HepG2 (cell line): ENCODE measurements around the gene PPP1R1A. TPM values are rescaled to one million over a fixed set of nuclear protein-coding genes. Genes with fewer than 3 reads are reported as not detected.

Source experiments
- ATAC-seq: fragments of 200-7000 bp; cut with Tn5 transposase; 3 replicates; pipeline ENCODE4 v1.9.1; 2020; ENCODE audit warnings: mild to moderate bottlenecking, moderate library complexity
- BruUV-seq: library from RNA; stranded (reverse); fragments of 400-500 nt; replicated peaks from 2 replicates; lab custom pipeline; 2021; lab: Mats Ljungman, UMichigan
- CTCF ChIA-PET: fragments of 300-600 bp; formaldehyde crosslinking; extraction: SDS; loops from one replicate; lab custom pipeline; 2021; ENCODE audit warnings: low total read pairs, inconsistent platforms, low intra/inter-chr PET ratio; lab: Yijun Ruan, JAX
- POLR2A ChIA-PET: fragments of 350-600 bp; sonication (Branson Sonifier 250); formaldehyde crosslinking; loops from one replicate; lab custom pipeline; 2020; ENCODE audit warnings: antibody characterized with exemption, inconsistent platforms; lab: Yijun Ruan, JAX
- DNase-seq: peaks from one replicate; pipeline ENCODE4 v3.0.0-alpha.2; 2015; ENCODE audit warnings: low spot score
- FAIRE-seq: peaks from 3 replicates; lab custom pipeline; 2011; peaks lifted over from hg19 to GRCh38; lab: Jason Lieb, UNC
- H2AFZ ChIP-seq: one replicate; pipeline ENCODE4 v1.6.1; 2011; ENCODE audit warnings: low read length, inconsistent platforms
- H3K27ac ChIP-seq: fragments of 300-600 bp; 3 replicates; pipeline ENCODE4 v1.8.0; 2011; ENCODE audit warnings: mixed run types, mild to moderate bottlenecking, mixed read lengths, low read length, inconsistent platforms; ENCODE audit not compliant: insufficient read depth; ENCODE audit errors: extremely low read length
- H3K27me3 ChIP-seq, 2 experiments: fragments of 200-600 bp in 1 of 2; 2 replicates in 1 of 2; 3 replicates in 1 of 2; pipeline versions ENCODE4 v1.6.0 to v1.8.0; 2011; ENCODE audit warnings: low read length in 2 of 2, mild to moderate bottlenecking in 2 of 2, moderate library complexity in 2 of 2, inconsistent platforms in 1 of 2; ENCODE audit not compliant: insufficient read depth in 2 of 2, control insufficient read depth in 1 of 2
- H3K36me3 ChIP-seq, 2 experiments: fragments of 200-600 bp in 1 of 2; replicated peaks in 1 of 2; 2 replicates in 1 of 2; 3 replicates in 1 of 2; pipeline versions ENCODE4 v1.5.1 to v1.8.0; 2011; ENCODE audit warnings: low read length in 2 of 2, inconsistent platforms in 1 of 2; ENCODE audit not compliant: insufficient read depth in 2 of 2, control insufficient read depth in 1 of 2
- H3K4me1 ChIP-seq: 2 replicates; pipeline ENCODE4 v1.5.1; 2012; ENCODE audit warnings: low read length, inconsistent platforms; ENCODE audit not compliant: insufficient read depth
- H3K4me2 ChIP-seq: 2 replicates; pipeline ENCODE4 v1.6.0; 2011; ENCODE audit warnings: low read depth, low read length, inconsistent platforms
- H3K4me3 ChIP-seq, 3 experiments: fragments of 200-600 bp in 1 of 3; sonication (generic), shearing (Covaris generic) in 1 of 3; replicated peaks in 1 of 3; 2 replicates each; pipeline ENCODE4 v1.5.1; 2011 to 2016; ENCODE audit warnings: low read length in 3 of 3, inconsistent platforms in 2 of 3, low read depth in 2 of 3, mild to moderate bottlenecking in 2 of 3, control low read depth in 1 of 3, mixed read lengths in 1 of 3; ENCODE audit not compliant: insufficient read depth in 1 of 3
- H3K79me2 ChIP-seq: one replicate; pipeline ENCODE4 v1.6.1; 2011; ENCODE audit warnings: low read length, inconsistent platforms; ENCODE audit not compliant: insufficient read depth
- H3K9ac ChIP-seq: 2 replicates; pipeline ENCODE4 v1.6.0; 2011; ENCODE audit warnings: mild to moderate bottlenecking, low read depth, low read length, inconsistent platforms; ENCODE audit not compliant: insufficient read depth
- H3K9me3 ChIP-seq: 2 replicates; pipeline ENCODE4 v1.5.1; 2012; ENCODE audit warnings: mild to moderate bottlenecking, low read length
- H4K20me1 ChIP-seq: 2 replicates; pipeline ENCODE4 v1.6.0; 2011; ENCODE audit warnings: inconsistent platforms, mild to moderate bottlenecking, low read length, moderate library complexity; ENCODE audit not compliant: insufficient read depth
- CHCHD3 ChIP-seq: sonication (generic); formaldehyde crosslinking; IDR thresholded peaks from 2 replicates; pipeline ENCODE4 v1.8.0; 2022; ENCODE audit warnings: mild to moderate bottlenecking, missing genetic modification reagents, moderate library complexity
- FOXA1 ChIP-seq, 2 experiments: fragments of 450-650 bp in 1 of 2; sonication (generic) in 1 of 2; formaldehyde crosslinking in 1 of 2; IDR thresholded peaks; 2 replicates each; pipeline versions ENCODE4 v1.4.0 to v1.6.1; 2016 to 2020; ENCODE audit warnings: missing genetic modification reagents in 1 of 2
- KLF6 ChIP-seq: IDR thresholded peaks from 2 replicates; pipeline ENCODE4 v1.8.0; 2016; ENCODE audit warnings: missing biosample characterization, missing genetic modification reagents
- TARDBP ChIP-seq: sonication (generic); formaldehyde crosslinking; IDR thresholded peaks from 2 replicates; pipeline ENCODE4 v1.8.0; 2022; ENCODE audit warnings: mild to moderate bottlenecking, missing genetic modification reagents
- ZBTB37 ChIP-seq: sonication (generic); formaldehyde crosslinking; IDR thresholded peaks from 2 replicates; pipeline ENCODE4 v1.4.0; 2020; ENCODE audit warnings: mild to moderate bottlenecking, missing genetic modification reagents
- ZNF12 ChIP-seq: sonication (generic); formaldehyde crosslinking; IDR thresholded peaks from 2 replicates; pipeline ENCODE4 v1.5.0; 2020; ENCODE audit warnings: missing genetic modification reagents
- ZNF567 ChIP-seq: sonication (generic); formaldehyde crosslinking; IDR thresholded peaks from 2 replicates; pipeline ENCODE4 v1.8.1; 2023; ENCODE audit warnings: mild to moderate bottlenecking, missing genetic modification reagents, borderline replicate concordance
- ZNF770 ChIP-seq: sonication (generic); formaldehyde crosslinking; IDR thresholded peaks from 2 replicates; pipeline ENCODE4 v1.5.0; 2020; ENCODE audit warnings: mild to moderate bottlenecking, missing genetic modification reagents
- in situ Hi-C: cut with HindIII; loops from 2 replicates; pipeline ENCODE4 v1.10.0; 2017; ENCODE audit warnings: low pct_unique_long_range_greater_than_20kb; ENCODE audit not compliant: extremely low pct_ligation_motif_present
- intact Hi-C: fragments of 100-400 bp; cut with micrococcal nuclease; formaldehyde crosslinking; loops from one replicate; pipeline ENCODE4 v1.10.0; 2022; ENCODE audit not compliant: unreplicated experiment
- polyA plus RNA-seq, 8 experiments: library from polyadenylated mRNA; depleted of rRNA in 3 of 8; stranded (reverse) in 7 of 8; unstranded in 1 of 8; fragments of >200 nt; fragmentation: Illumina TruSeq in 4 of 8; extraction: Trizol in 4 of 8; gene quantifications; 2 replicates each; pipeline versions ENCODE4 v1.2.1 to v1.2.3, GENCODE V29; 2011 to 2016; ENCODE audit warnings: low read depth in 4 of 8, missing spikeins in 1 of 8, mixed read lengths in 1 of 8; ENCODE audit not compliant: insufficient read depth in 1 of 8
- total RNA-seq, 5 experiments: library from RNA; depleted of rRNA; stranded (reverse); fragments of >200 nt; fragmentation: Illumina TruSeq; extraction: Trizol; gene quantifications; 2 replicates each; pipeline ENCODE4 v1.2.3, GENCODE V29; 2016; ENCODE audit warnings: low read depth in 1 of 5
- TF ChIP-seq, protein P1 (sequence below): IDR thresholded peaks from 2 replicates; pipeline ENCODE4 v1.4.0; 2020; ENCODE audit warnings: mild to moderate bottlenecking, missing genetic modification reagents

The PPP1R1A gene
- total and polyA plus RNA-seq, 2 of the 13 experiments (the other 11 are each of a cell fraction or from before 2014, with no cell fraction given) = 0.20 TPM; not detected in 1

GRCh38 chr12:54535474-54535873, 53.0 kb downstream of the PPP1R1A start:
- ChIA-PET CTCF (no interaction called here), POLR2A (no interaction called here)
- no peak for ATAC-seq
- no peak for DNase-seq
- H3K9me3 ChIP-seq = no peaks in the 10 kb centered on the region
- no peak overlapping the region for H3K4me3 ChIP-seq
- H3K9ac ChIP-seq = no peak overlapping the region
- in situ Hi-C loops (no loop called here), intact Hi-C loops (no loop called here)
- no peak overlapping the region for H2AFZ ChIP-seq
- H3K27ac ChIP-seq = no peak overlapping the region
- H3K27me3 ChIP-seq = peaks cover 2 to 30% of the 10 kb centered on the region in 2 experiments; a peak in 4 of 5 replicates
- BruUV-seq = no TSS peak
- no peak overlapping the region for H3K4me2 ChIP-seq
- H3K79me2 ChIP-seq = no peaks in the 10 kb centered on the region
- TF ChIP-seq ZNF12 (CRISPR knock-in tag) (no peak), TARDBP (CRISPR knock-in tag) (no peak), FOXA1 (IDR thresholded peaks at IDR 0.05) (no peak), FOXA1 (CRISPR knock-in tag; IDR thresholded peaks at IDR 0.05) (no peak), CHCHD3 (CRISPR knock-in tag) (no peak), ZBTB37 (CRISPR knock-in tag) (no peak), KLF6 (no peak), ZNF770 (no peak), ZNF567 (no peak)
- TF ChIP-seq, protein P1, sequence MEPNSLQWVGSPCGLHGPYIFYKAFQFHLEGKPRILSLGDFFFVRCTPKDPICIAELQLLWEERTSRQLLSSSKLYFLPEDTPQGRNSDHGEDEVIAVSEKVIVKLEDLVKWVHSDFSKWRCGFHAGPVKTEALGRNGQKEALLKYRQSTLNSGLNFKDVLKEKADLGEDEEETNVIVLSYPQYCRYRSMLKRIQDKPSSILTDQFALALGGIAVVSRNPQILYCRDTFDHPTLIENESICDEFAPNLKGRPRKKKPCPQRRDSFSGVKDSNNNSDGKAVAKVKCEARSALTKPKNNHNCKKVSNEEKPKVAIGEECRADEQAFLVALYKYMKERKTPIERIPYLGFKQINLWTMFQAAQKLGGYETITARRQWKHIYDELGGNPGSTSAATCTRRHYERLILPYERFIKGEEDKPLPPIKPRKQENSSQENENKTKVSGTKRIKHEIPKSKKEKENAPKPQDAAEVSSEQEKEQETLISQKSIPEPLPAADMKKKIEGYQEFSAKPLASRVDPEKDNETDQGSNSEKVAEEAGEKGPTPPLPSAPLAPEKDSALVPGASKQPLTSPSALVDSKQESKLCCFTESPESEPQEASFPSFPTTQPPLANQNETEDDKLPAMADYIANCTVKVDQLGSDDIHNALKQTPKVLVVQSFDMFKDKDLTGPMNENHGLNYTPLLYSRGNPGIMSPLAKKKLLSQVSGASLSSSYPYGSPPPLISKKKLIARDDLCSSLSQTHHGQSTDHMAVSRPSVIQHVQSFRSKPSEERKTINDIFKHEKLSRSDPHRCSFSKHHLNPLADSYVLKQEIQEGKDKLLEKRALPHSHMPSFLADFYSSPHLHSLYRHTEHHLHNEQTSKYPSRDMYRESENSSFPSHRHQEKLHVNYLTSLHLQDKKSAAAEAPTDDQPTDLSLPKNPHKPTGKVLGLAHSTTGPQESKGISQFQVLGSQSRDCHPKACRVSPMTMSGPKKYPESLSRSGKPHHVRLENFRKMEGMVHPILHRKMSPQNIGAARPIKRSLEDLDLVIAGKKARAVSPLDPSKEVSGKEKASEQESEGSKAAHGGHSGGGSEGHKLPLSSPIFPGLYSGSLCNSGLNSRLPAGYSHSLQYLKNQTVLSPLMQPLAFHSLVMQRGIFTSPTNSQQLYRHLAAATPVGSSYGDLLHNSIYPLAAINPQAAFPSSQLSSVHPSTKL (CRISPR knock-in tag) = no peak
- H3K4me1 ChIP-seq = no peaks in the 10 kb centered on the region
- no peaks in the 10 kb centered on the region for H4K20me1 ChIP-seq
- no peaks in the 10 kb centered on the region for H3K36me3 ChIP-seq
- FAIRE-seq = no peak
